Heart right ventricle (tissue), 16 donors: ENCODE results near the gene MPHOSPH10. TPM values are rescaled to one million over a fixed set of nuclear protein-coding genes. Genes with fewer than 3 reads are reported as not detected.

Experiments used
- ATAC-seq, 8 donors: fragments of 200-7000 bp; cut with Tn5 transposase; one replicate each; pipeline ENCODE4 v1.9.1; 2020; ENCODE audit warnings: mild to moderate bottlenecking in 8 of 8, moderate library complexity in 8 of 8, moderate number of reproducible peaks in 1 of 8
- DNase-seq, 2 donors: peaks; one replicate each; pipeline ENCODE4 v3.0.0-alpha.2; 2020
- H3K27ac ChIP-seq, 10 donors: fragments of 200-600 bp; sonication (generic) in 2 of 10; one replicate each; pipeline versions ENCODE4 v1.5.0 to v1.8.0; 2020 to 2022; ENCODE audit warnings: mild to moderate bottlenecking in 3 of 10
- H3K27me3 ChIP-seq, 7 donors: fragments of 200-600 bp; one replicate each; pipeline ENCODE4 v1.8.0; 2021 to 2022; ENCODE audit warnings: mild to moderate bottlenecking in 2 of 7
- H3K36me3 ChIP-seq, 9 donors: fragments of 200-600 bp; sonication (generic) in 1 of 9; one replicate each; pipeline versions ENCODE4 v1.5.0 to v1.8.0; 2020 to 2022; ENCODE audit warnings: mild to moderate bottlenecking in 2 of 9
- H3K4me1 ChIP-seq, 9 donors: fragments of 200-600 bp; sonication (generic) in 1 of 9; one replicate each; pipeline versions ENCODE4 v1.5.0 to v1.8.0; 2020 to 2022; ENCODE audit warnings: mild to moderate bottlenecking in 4 of 9
- H3K4me3 ChIP-seq, 10 donors: fragments of 200-600 bp; sonication (generic) in 2 of 10; one replicate each; pipeline versions ENCODE4 v1.5.0 to v1.8.0; 2020 to 2022; ENCODE audit warnings: mild to moderate bottlenecking in 7 of 10, moderate library complexity in 2 of 10
- H3K9me3 ChIP-seq, 11 donors: fragments of 200-600 bp in 10 of 11; sonication (generic) in 2 of 11; one replicate each; pipeline versions ENCODE4 v1.5.0 to v1.8.0; 2013 to 2022; ENCODE audit warnings: mild to moderate bottlenecking in 2 of 11, control low read depth in 1 of 11, moderate library complexity in 1 of 11
- WGBS, 2 donors: extraction: QIAGEN DNeasy Blood & Tissue Kit; methylation state at CpG; one replicate each; pipeline ENCODE4 v1.1.7; 2013; ENCODE audit warnings: inconsistent platforms in 1 of 2; 5-methylcytosine and 5-hydroxymethylcytosine counted together
- intact Hi-C, 10 donors: fragments of 100-400 bp; cut with DNase I; formaldehyde crosslinking; loops; one replicate each; pipeline versions ENCODE4 v1.11.1 to v1.14.2; 2022
- polyA plus RNA-seq, 2 donors: library from polyadenylated mRNA; stranded (reverse); fragments of 200-250 nt; gene quantifications; one replicate each; pipeline ENCODE4 v1.2.3, GENCODE V29; 2013
- total RNA-seq, 10 donors: library from RNA; stranded (reverse); fragmentation: NEBNext Ultra II Directional in 3 of 10; extraction: Animal tissue kit (Norgen Biotek cat#: 25700) in 3 of 10; gene quantifications; one replicate each; pipeline versions ENCODE4 v1.2.1 to v1.2.4, GENCODE V29; 2021 to 2023
- TF ChIP-seq, protein P1 (sequence below), 9 donors: fragments of 200-600 bp; sonication (generic) in 2 of 9; IDR thresholded peaks; one replicate each; pipeline versions ENCODE4 v1.5.0 to v1.8.0; 2021 to 2022; ENCODE audit warnings: antibody characterized with exemption in 9 of 9, mild to moderate bottlenecking in 5 of 9, moderate library complexity in 1 of 9
- donor health status: Arrhythmogenic right ventricular cardiomyopathy.
- donor health status: ischemic (EF 13 %, LVEDD 7.1; RV severe dilation, severe dysfunction).
- donor health status: healthy with polysubstance abuse.
- donor health status: DM: no; HTN: yes; CAD: no.
- donor health status: DM: no; HTN: no; CAD: no.
- donor health status: ischemic (EF 25% LVEDD 6.9; RV normal size, moderate dysfunction).
- donor health status: ischemic (EF 25% LVEDD 5.7; RV mildly dilated, moderate dysfunction).
- donor health status: healthy.
- donor health status: DM: yes; HTN: yes; CAD: no.
- donor health status: Ischemic cardiomyopathy.
- donor health status: ischemic (EF 35%, LVEDD 5.7; RV mildly dilated, moderate dysfunction).
- donor health status: nonischemic (EF 11% LVEDD 7.7; RV severe dilation, severe dysfunction).
- donor health status: DM: yes; HTN: yes; CAD: no.
- donor health status: PGD.
- donor health status: ischemic (EF 29% LVEDD 5.4; RV normal size, mild dysfunction).
- donor health status: nonischemic (EF 23%, LVEDD 6.1; RV moderate dilation, normal function).

Gene MPHOSPH10
- total and polyA plus RNA-seq, 12 donors: 18.5 to 39.4 (median 22.9) TPM

DNA sequence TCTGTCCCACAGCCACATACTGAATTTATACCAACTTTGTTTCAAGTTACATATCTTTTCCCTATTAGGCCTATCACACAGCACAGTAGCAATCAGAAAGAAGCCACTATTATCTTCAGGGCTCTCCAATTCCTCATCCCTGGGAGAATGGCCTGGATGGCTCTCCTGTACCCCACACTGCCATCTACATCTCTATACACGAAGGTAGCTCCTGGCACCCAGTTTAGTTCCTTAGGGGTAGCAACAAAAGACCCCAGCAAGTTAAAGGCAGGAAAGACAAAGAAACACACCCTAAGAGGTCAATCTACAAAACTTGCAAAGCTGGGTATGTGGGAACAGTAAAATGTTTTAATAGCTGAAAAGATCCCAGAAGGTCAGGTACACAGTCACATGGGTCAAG lies 56.5 kb downstream of the MPHOSPH10 start:
- 79 to 80% methylated on average over 1 of the region's 1 CpG for WGBS, 2 donors
- Histone ChIP-seq H3K4me3 (no peak overlapping the region), H3K27me3 (no peaks in the 10 kb centered on the region), H3K27ac (no peak overlapping the region), H3K4me1 (peaks cover 0 to 11% (median 3%) of the 10 kb centered on the region in 9 donors), H3K36me3 (peaks cover 0 to 43% (median 0%) of the 10 kb centered on the region in 9 donors), H3K9me3 (no peaks in the 10 kb centered on the region)
- DNase-seq: no peak
- TF ChIP-seq, protein P1, sequence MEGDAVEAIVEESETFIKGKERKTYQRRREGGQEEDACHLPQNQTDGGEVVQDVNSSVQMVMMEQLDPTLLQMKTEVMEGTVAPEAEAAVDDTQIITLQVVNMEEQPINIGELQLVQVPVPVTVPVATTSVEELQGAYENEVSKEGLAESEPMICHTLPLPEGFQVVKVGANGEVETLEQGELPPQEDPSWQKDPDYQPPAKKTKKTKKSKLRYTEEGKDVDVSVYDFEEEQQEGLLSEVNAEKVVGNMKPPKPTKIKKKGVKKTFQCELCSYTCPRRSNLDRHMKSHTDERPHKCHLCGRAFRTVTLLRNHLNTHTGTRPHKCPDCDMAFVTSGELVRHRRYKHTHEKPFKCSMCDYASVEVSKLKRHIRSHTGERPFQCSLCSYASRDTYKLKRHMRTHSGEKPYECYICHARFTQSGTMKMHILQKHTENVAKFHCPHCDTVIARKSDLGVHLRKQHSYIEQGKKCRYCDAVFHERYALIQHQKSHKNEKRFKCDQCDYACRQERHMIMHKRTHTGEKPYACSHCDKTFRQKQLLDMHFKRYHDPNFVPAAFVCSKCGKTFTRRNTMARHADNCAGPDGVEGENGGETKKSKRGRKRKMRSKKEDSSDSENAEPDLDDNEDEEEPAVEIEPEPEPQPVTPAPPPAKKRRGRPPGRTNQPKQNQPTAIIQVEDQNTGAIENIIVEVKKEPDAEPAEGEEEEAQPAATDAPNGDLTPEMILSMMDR (IDR thresholded peaks at IDR 0.05): no peak
- ATAC-seq: no peak
- intact Hi-C loops: loop anchor here in 1 of 10 donors (10.0 kb wide), 1 partner anchor 82 kb away; no protein-coding TSS in a partner anchor

DNA sequence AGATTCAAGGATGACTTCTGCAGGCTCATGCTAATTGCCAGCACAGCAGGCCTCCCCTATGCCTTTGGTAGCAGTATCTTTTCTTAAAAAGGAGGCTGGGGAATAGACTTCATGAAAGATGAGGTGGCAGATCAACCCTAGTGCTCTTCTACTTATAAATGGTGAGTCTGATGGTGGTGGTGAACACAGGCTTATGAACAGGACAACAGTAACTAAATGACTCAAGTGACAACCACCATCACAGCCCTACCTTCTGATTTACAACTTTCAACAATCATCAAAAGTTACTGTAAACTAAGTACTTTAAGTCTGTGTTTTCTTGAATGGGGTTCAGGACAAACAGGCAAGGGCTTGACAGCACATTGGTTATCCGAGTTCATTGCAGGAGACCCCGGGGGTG lies 57.2 kb downstream of the MPHOSPH10 start:
- intact Hi-C loops: loop anchor here in 1 of 10 donors (10.0 kb wide), 1 partner anchor 83 kb away; no protein-coding TSS in a partner anchor
- no peak overlapping the region for H3K4me3 ChIP-seq
- H3K36me3 ChIP-seq: peaks cover 0 to 43% (median 0%) of the 10 kb centered on the region in 9 donors
- ATAC-seq: no peak
- peaks cover 0 to 11% (median 3%) of the 10 kb centered on the region in 9 donors for H3K4me1 ChIP-seq
- no peaks in the 10 kb centered on the region for H3K9me3 ChIP-seq
- WGBS, 2 donors: 83 to 86% methylated on average over 2 of the region's 2 CpGs
- no peak overlapping the region for H3K27ac ChIP-seq
- DNase-seq: no peak
- H3K27me3 ChIP-seq: no peaks in the 10 kb centered on the region
- TF ChIP-seq, protein P1 (IDR thresholded peaks at IDR 0.05): no peak

DNA sequence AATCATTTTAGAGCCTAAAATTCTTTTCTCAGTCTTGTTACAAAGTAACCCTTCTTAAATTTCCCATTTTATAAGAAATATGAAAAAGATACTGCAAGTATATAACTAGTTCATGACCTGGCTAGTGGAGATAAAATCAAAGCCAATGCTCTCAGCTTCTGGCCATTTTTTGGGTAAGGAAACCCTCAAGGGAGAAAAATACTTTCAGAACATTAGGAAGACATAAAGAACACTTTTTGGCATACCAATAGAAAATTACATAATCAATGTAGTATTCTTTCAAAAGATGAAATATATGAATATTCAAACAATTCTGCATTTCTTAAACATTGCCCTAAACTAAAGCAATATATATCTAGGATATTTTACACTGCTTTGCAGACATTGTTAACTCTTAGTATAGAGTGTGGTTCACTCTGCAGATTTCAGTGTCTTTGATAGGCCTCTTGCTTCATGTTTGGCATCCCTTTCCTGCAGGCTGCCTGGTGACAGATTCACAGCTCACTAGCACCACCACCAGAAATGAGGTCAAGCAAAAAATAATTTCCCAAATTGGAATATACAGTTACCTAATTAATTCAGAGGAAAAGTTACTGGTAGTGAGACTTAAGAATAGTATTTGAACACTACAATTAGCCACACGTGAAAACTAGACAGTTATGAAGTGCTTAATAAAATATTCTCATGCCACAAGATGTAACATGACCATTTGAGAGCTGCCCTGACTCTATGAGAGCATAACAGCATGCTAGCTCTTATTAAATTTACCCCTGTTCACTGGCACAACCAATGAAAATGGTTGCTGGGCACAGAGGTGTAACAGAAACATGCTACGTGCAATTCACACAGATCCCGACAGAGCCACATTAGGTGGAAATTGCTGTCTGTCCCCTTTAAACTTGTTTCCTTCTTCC lies 60.5 kb downstream of the MPHOSPH10 start:
- Histone ChIP-seq H3K36me3 (peaks cover 0 to 35% (median 0%) of the 10 kb centered on the region in 9 donors), H3K27me3 (no peaks in the 10 kb centered on the region), H3K9me3 (peaks cover 0 to 8% (median 0%) of the 10 kb centered on the region in 11 donors), H3K27ac (no peak overlapping the region), H3K4me3 (no peak overlapping the region), H3K4me1 (peaks cover 0 to 11% (median 0%) of the 10 kb centered on the region in 9 donors)
- DNase-seq: peak in 1 of 2 donors; percentile 12
- 56 to 67% methylated on average over 3 of the region's 3 CpGs for WGBS, 2 donors
- peak in 6 of 8 donors; percentile 57 to 70 (median 62) for ATAC-seq
- intact Hi-C loops: no loop called here
- TF ChIP-seq, protein P1 (IDR thresholded peaks at IDR 0.05): peak in 7 of 9 donors; percentile 21 to 52 (median 38)

DNA sequence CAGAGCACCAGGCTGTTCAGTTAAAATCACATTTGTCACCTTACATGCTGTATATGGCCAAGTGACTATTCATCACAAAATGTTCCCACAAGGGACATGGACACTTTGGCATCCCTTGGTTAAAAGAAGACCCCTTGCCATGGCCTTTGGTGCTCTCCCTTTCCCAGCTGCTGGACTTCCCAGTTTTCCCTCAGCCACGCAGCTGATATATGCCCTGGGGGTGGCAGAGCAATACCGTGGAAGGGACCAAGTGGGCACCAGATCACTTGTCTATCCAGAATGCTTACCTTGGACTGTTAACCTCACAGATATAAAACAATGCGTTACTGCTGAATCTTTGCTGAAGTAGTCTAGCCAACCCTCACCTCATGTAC lies 61.1 kb downstream of the MPHOSPH10 start:
- ATAC-seq (no peak), DNase-seq (no peak)
- H3K36me3 ChIP-seq: peaks cover 0 to 31% (median 0%) of the 10 kb centered on the region in 9 donors
- H3K4me1 ChIP-seq: peaks cover 0 to 11% (median 0%) of the 10 kb centered on the region in 9 donors
- H3K27me3 ChIP-seq: no peaks in the 10 kb centered on the region
- no peak overlapping the region for H3K27ac ChIP-seq
- 68 to 77% methylated on average over 3 of the region's 3 CpGs for WGBS, 2 donors
- peaks cover 0 to 8% (median 0%) of the 10 kb centered on the region in 11 donors for H3K9me3 ChIP-seq
- TF ChIP-seq, protein P1 (IDR thresholded peaks at IDR 0.05): no peak
- no peak overlapping the region for H3K4me3 ChIP-seq
- intact Hi-C loops: no loop called here

Other genes starting within 250 kb of the MPHOSPH10 start
- 1 to 10 TPM in 1 of 10 donors, under 1 TPM in 7, not detected in 2; 0.23 to 1.2 (median 0.40) TPM for gene VAX2, start 230.1 kb upstream of the MPHOSPH10 start, total RNA-seq
- gene VAX2, start 230.1 kb upstream of the MPHOSPH10 start, polyA plus RNA-seq: 1 to 10 TPM in 1 of 2 donors, under 1 TPM in 1; 0.26 to 3.7 TPM
- gene ATP6V1B1, start 194.7 kb upstream of the MPHOSPH10 start, total RNA-seq: 1 to 10 TPM in 3 of 10 donors, under 1 TPM in 3, not detected in 4; 0.30 to 2.0 (median 0.88) TPM
- 1 to 10 TPM in 1 of 2 donors, under 1 TPM in 1; 0.28 to 6.4 TPM for gene ATP6V1B1, start 194.7 kb upstream of the MPHOSPH10 start, polyA plus RNA-seq
- gene ANKRD53, start 152.0 kb upstream of the MPHOSPH10 start, total RNA-seq: 1 to 10 TPM in 1 of 10 donors, under 1 TPM in 8, not detected in 1; 0.14 to 1.3 (median 0.74) TPM
- gene ANKRD53, start 152.0 kb upstream of the MPHOSPH10 start, polyA plus RNA-seq: 1 to 10 TPM in 1 of 2 donors, under 1 TPM in 1; 0.97 to 1.1 TPM
- gene TEX261, start 135.8 kb upstream of the MPHOSPH10 start, total RNA-seq: 10 to 100 TPM; 35.9 to 67.0 (median 45.1) TPM
- 10 to 100 TPM; 17.5 to 34.4 TPM for gene TEX261, start 135.8 kb upstream of the MPHOSPH10 start, polyA plus RNA-seq
- 10 to 100 TPM; 40.4 to 93.4 (median 44.5) TPM for gene NAGK, start 62.0 kb upstream of the MPHOSPH10 start, total RNA-seq
- 10 to 100 TPM; 76.8 to 99.8 TPM for gene NAGK, start 62.0 kb upstream of the MPHOSPH10 start, polyA plus RNA-seq
- 10 to 100 TPM; 29.6 to 43.8 (median 35.3) TPM for gene MCEE, start 405 bp upstream of the MPHOSPH10 start, total RNA-seq
- 10 to 100 TPM; 30.6 to 41.6 TPM for gene MCEE, start 405 bp upstream of the MPHOSPH10 start, polyA plus RNA-seq
- gene PAIP2B, start 96.5 kb downstream of the MPHOSPH10 start, total RNA-seq: 100 to 1,000 TPM in 1 of 10 donors, 10 to 100 TPM in 9; 45.9 to 108 (median 61.1) TPM
- 10 to 100 TPM in 1 of 2 donors, 1 to 10 TPM in 1; 7.2 to 13.7 TPM for gene PAIP2B, start 96.5 kb downstream of the MPHOSPH10 start, polyA plus RNA-seq
- gene ZNF638, start 201.1 kb downstream of the MPHOSPH10 start, total RNA-seq: 100 to 1,000 TPM in 1 of 10 donors, 10 to 100 TPM in 9; 68.4 to 100 (median 82.8) TPM
- gene ZNF638, start 201.1 kb downstream of the MPHOSPH10 start, polyA plus RNA-seq: 100 to 1,000 TPM in 1 of 2 donors, 10 to 100 TPM in 1; 45.2 to 219 TPM